ENCODE data around the gene USP16. TPM values are rescaled to one million over a fixed set of nuclear protein-coding genes. Genes with fewer than 3 reads are reported as not detected.

Gene USP16
- total and polyA plus RNA-seq, 2 of the 13 experiments (the other 11 are each of a cell fraction or from before 2014, with no cell fraction given): 16.5 to 46.9 TPM

DNA sequence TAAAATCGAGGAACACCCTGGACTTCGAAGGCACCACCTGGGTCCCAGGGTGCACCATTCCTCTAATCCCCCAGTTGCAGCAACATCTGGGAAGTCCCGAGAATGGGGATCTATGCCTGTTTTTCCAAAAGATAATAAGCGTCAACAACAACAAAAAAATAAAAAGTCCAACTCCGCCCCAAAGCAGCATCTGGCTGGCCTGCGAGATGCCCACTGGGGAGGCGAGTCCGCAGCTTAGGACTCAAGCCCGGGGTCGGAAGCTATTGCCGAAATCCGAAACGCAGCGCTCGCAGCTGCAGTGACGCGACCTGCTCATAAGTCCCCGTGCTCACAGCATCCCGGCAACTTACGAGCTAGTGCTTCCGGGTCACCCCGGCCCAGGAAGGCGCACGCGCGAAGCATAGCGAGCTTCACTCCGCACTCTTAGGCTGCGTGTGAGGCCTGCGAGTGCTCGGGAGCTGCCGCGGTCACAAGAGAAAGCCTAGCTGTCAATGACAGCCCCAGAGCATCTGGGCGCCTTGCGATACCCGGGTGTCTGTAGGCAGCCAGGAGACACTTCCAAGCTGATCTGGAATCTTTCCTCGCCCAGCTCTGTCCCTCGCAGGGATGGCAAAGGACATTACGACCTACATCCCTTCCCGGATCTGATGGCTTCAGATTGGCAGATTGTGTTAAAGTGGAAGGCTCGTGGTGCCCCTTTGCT lies 21.9 kb upstream of the USP16 start (continued):
- TF ChIP-seq NR2F1 (CRISPR knock-in tag; IDR thresholded peaks at IDR 0.05) (no peak), RFX5 (IDR thresholded peaks at IDR 0.05; ENCODE audit: low read depth, low read length) (no peak), ZNF275 (CRISPR knock-in tag; IDR thresholded peaks at IDR 0.05; ENCODE audit: borderline replicate concordance) (no peak), ZNF281 (CRISPR knock-in tag; IDR thresholded peaks at IDR 0.05; ENCODE audit: borderline replicate concordance) (0 out of 2 replicates have a peak, but pooled peaks have one; percentile 19), KDM6A (CRISPR knock-in tag; IDR thresholded peaks at IDR 0.05; ENCODE audit: low read depth) (no peak), RCOR2 (CRISPR knock-in tag; IDR thresholded peaks at IDR 0.05) (peak; percentile 33; the same call in 1 of the 2 replicates), NFE2 (CRISPR knock-in tag; IDR thresholded peaks at IDR 0.05) (no peak), MIER3 (CRISPR knock-in tag; IDR thresholded peaks at IDR 0.05; ENCODE audit: borderline replicate concordance) (peak; percentile 65; the same call in 1 of the 2 replicates), STAT5B (CRISPR knock-in tag; IDR thresholded peaks at IDR 0.05) (no peak), ZNF205 (CRISPR knock-in tag; IDR thresholded peaks at IDR 0.05) (peak; percentile 77), PATZ1 (CRISPR knock-in tag; IDR thresholded peaks at IDR 0.05) (peak; percentile 44; the same call in 1 of the 2 replicates), ZNF619 (CRISPR knock-in tag; IDR thresholded peaks at IDR 0.05) (peak; percentile 75; the same call in 1 of the 2 replicates), HOXA7 (CRISPR knock-in tag; IDR thresholded peaks at IDR 0.05) (no peak), KLF9 (CRISPR knock-in tag; IDR thresholded peaks at IDR 0.05; ENCODE audit: low read depth) (peak; percentile 68; the same call in 1 of the 2 replicates)
- TF ChIP-seq, protein P1, sequence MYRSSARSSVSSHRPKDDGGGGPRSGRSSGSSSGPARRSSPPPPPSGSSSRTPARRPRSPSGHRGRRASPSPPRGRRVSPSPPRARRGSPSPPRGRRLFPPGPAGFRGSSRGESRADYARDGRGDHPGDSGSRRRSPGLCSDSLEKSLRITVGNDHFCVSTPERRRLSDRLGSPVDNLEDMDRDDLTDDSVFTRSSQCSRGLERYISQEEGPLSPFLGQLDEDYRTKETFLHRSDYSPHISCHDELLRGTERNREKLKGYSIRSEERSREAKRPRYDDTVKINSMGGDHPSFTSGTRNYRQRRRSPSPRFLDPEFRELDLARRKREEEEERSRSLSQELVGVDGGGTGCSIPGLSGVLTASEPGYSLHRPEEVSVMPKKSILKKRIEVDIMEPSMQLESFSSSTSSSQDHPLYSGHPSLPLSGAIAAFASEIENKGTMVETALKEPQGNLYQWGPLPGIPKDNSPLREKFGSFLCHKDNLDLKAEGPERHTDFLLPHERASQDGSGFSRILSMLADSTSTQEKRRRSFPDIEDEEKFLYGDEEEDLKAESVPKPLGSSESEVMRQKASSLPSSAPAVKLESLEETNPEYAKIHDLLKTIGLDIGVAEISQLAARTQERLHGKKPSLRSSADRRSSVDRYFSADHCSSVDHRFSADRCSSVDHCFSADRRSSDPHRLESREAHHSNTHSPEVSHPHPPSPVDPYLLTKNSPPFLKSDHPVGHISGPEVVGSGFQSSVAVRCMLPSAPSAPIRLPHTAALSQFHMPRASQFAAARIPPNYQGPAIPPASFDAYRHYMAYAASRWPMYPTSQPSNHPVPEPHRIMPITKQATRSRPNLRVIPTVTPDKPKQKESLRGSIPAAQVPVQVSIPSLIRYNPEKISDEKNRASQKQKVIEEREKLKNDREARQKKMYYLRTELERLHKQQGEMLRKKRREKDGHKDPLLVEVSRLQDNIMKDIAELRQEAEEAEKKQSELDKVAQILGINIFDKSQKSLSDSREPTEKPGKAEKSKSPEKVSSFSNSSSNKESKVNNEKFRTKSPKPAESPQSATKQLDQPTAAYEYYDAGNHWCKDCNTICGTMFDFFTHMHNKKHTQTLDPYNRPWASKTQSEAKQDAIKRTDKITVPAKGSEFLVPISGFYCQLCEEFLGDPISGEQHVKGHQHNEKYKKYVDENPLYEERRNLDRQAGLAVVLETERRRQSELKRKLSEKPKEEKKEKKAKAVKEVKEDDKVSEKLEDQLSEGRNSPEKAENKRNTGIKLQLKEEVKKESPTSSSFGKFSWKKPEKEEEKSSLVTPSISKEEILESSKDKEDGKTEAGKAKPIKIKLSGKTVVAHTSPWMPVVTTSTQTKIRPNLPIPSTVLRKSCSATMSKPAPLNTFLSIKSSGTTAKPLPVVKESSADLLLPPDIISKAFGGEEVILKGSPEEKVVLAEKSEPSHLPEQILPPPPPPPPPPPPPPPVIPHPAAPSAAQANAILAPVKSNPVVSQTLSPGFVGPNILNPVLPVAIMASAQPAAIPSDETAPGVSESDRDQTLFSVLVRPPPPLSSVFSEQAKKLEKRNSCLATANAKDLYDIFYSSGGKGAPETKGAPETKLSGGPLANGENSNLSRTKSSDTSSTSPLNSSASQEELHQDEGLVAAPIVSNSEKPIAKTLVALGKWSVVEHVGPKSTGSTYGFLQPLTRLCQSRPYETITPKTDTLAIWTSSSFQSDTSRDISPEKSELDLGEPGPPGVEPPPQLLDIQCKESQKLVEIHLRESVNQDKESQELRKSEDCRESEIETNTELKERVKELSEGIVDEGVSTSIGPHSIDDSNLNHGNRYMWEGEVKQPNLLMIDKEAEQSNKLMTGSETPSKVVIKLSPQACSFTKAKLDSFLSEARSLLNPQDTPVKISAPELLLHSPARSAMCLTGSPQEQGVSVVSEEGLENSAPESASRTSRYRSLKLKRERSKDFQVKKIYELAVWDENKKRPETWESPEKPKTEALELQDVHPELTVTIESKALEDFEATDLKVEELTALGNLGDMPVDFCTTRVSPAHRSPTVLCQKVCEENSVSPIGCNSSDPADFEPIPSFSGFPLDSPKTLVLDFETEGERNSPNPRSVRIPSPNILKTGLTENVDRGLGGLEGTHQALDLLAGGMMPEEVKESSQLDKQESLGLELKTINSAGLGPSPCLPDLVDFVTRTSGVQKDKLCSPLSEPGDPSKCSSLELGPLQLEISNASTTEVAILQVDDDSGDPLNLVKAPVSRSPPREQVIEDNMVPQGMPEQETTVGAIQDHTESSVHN (CRISPR knock-in tag; IDR thresholded peaks at IDR 0.05): no peak

All from HepG2 (cell line).